G401.6 (cell line): ENCODE data around the gene MAX.

Experiments
- FAIRE-seq: peaks from 2 replicates; lab custom pipeline; 2012; peaks lifted over from hg19 to GRCh38; lab: Jason Lieb, UNC

MAX gene

GRCh38 chr14:65072256-65072655 lies 30.1 kb downstream of the MAX start:
- no peak for FAIRE-seq

DNA sequence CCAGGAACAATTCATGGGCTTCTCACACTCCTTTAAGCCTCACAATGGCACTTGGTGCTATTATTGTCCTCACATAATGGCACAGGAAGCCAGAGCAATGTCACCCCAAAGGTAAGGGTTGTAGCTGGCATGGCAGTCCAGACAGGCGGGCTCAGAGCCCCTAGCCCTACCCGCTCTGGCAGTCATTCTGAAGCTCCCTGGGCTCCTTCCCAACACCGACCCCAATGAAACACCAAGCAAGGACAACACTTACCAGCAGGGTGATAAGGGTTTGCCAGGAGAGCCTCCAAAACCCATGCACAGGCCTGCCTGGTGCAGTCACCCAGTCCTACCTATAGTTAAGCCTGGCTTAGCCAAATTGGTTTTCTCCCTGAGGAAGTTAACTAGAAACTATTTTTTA lies 30.8 kb downstream of the MAX start:
- FAIRE-seq = no peak

DNA sequence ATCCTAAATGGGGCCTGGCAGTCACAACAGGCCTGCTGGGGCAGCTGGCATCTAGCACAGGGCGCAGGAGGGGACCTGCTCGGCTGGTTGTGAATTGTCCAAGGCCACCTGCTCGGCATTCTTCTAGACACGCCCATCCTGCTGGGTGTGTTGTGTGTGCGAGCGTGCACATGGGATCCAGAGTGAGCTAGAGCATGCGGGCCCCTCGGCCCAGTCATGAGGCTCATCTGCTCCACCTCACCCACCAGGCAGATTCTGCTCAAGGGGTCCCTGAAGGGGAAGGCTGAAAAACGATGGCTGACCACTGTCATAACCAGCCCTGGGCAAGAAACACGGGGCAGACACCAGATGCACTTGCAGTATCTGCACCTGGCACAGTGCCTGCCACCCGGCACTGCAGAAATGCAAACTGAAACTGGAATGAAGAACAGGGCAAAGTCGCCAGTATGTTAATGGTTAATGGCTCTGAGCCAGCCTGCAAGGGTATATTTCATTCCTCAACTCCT lies 31.8 kb downstream of the MAX start:
- FAIRE-seq = no peak

- FAIRE-seq = no peak
These were observed 32.4 kb downstream of the MAX start for GRCh38 chr14:65069874-65070413.

DNA sequence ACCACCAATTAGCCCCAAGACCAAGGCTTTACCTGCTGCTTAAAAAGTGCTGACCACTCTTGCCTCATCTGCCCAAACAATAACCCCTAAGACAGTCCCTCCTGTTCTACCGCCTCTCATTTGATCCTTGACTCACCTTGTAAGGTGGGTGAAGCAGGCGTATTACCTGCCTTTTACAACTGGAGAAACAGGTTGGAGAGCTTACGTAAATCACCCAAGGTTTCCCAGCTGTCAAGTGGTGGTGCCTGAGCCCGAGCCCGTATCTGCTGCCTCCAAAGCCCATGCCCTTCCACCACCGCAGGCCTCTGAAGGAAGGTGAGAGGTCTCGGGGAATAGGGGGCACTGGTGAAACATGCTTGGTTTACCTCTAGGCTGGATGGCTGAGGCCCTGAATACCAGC lies 36.6 kb downstream of the MAX start:
- no peak for FAIRE-seq

- no peak for FAIRE-seq
These were observed 39.9 kb downstream of the MAX start for GRCh38 chr14:65062096-65063075.

DNA sequence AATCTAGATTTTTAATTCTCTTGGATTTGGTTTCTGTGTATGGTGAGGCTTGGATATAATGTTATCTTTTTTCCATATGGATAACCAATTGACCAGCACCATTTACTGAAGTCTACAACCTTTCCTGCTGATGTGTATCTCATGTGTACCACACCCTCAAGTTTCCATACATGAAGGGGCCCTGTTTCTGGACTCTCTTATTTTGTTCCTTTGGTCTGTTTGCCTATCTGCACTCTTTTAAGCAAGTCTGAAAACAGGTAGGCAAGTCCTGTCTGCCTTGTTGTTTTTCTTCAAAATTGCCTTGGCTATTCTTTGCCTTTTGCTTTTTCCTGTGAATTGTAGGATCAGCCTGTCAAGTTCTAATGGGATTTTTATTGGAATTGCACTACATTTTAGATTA lies 44.6 kb downstream of the MAX start:
- no peak for FAIRE-seq

- no peak for FAIRE-seq
These were observed 47.7 kb downstream of the MAX start for GRCh38 chr14:65054471-65055085.

DNA sequence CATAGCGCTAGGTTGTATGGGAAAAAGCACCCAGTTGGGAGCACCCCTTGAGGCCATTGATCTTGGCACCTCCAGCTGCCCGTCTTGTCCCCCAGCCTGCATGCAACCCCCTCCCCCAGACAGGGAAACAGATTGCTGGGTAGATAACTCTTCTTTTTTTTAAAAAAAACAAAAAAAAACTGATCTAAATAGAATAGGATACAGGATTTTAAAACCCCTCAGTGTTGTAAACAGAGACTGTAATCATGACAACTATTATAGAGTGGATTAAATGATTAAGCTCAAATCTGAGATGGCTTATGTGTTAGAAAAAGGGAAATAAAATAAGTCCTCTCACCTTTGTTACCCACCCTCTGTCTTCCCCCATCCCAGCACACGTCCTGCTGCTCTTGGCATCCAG lies 48.9 kb downstream of the MAX start:
- FAIRE-seq = no peak

- no peak for FAIRE-seq
These were observed 49.5 kb downstream of the MAX start for GRCh38 chr14:65052832-65053231.

- no peak for FAIRE-seq
These were observed 56.6 kb downstream of the MAX start for GRCh38 chr14:65045709-65046108.

GRCh38 chr14:65045006-65045405 lies 57.3 kb downstream of the MAX start:
- FAIRE-seq = no peak

DNA sequence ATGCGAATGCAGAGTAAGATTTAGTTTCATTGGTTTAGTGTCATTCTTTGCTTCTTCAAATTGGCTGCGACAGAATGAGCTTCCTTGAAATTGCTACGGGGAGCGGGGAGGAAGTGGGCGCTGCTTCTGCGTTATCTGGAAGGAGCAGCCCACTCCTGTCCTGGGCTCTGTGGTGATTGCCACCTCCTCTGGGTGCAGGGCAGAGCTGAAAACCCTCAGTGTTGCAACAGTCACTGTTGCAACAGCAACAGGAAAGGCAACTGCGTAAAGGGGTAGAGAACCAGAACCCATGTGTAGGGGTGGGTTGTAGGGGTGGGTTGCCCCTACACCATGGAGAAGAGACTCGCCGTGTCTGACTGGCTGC lies 57.7 kb downstream of the MAX start:
- FAIRE-seq = no peak

DNA sequence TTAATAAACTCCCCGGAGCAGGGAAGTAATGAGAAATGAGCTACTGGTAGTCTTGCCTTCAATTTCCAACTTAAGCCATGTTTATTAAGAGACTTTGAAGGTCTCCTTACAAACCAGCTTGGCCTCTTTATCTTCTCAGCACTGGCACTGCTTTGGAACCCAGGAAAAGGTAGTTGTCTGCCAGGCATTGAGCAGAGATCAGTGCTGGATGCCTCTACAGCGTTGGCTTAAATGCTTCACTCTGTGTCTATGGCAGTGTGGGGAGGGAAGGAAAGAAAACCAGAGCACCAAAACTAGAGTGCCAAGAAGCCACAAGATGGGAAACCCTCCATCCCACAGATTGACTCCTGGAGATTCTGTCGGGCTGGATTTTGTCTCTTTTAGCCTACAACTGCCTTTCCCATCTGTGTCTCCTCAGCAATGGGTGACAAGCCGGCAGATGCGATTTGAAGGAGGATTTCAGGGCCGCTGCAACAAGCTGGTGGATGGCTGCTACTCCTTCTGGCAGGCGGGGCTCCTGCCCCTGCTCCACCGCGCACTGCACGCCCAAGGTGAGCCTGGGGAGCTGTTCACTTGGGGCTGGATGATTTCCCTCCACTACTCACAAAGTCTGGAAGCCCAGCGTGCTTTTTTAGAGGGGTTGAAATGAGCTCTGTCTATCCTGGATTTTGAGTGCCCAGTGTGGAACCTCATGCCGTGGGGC lies 58.3 kb downstream of the MAX start:
- no peak for FAIRE-seq

DNA sequence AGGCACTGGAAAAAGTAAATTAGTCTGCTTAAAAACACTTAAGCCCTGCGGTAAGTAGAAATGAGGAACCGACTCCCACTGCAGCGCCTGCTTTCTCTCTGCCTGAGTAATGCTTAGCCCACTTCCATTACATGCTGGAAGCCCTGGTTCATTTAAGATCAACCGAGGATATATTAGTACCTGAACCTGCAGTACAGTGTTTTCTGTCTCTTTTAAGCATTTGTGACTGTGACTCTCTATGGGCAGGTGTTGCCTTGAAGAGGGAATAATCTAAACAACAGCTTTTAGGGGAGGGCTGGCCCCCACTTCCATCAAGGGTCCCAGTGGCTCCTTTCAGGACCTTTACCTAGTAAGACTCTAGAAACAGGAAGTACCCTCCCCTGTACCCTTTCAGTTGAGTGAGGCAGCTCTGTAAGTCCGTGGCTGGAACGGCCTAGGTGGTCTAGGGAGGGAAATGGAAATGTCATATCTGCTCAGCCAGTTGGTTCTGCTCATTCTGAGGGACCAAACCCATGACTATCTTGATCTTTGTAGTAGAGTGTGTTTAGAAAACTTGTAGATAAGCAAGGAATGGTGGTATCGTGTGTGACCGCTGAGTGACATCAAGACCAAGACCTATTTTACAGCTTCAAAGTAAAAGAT lies 59.5 kb downstream of the MAX start:
- no peak for FAIRE-seq

- no peak for FAIRE-seq
These were observed 60.0 kb downstream of the MAX start for GRCh38 chr14:65042296-65042695.

DNA sequence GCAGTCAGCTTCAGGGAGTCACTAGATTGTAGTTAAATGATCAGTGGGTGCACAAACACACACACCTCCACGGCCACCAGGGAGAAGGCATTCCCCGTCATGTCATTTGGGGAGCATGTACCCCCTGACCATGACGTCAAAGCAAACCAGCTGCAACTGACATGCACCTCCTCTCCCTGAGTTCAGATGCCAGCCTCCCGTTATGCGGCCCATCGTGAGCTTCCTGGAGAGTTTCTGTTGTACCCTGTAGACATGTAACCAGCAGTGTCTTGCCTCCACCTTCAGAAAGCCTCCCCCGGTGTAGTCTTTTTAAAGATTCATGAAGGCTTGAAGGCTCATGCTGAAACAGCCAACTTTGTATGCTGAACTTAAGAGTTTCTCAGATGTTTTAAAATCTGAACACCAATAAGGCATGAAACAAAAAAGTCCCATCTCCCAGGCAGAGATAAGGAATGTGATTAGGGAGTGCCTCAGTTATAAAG lies 60.8 kb downstream of the MAX start:
- FAIRE-seq = no peak

DNA sequence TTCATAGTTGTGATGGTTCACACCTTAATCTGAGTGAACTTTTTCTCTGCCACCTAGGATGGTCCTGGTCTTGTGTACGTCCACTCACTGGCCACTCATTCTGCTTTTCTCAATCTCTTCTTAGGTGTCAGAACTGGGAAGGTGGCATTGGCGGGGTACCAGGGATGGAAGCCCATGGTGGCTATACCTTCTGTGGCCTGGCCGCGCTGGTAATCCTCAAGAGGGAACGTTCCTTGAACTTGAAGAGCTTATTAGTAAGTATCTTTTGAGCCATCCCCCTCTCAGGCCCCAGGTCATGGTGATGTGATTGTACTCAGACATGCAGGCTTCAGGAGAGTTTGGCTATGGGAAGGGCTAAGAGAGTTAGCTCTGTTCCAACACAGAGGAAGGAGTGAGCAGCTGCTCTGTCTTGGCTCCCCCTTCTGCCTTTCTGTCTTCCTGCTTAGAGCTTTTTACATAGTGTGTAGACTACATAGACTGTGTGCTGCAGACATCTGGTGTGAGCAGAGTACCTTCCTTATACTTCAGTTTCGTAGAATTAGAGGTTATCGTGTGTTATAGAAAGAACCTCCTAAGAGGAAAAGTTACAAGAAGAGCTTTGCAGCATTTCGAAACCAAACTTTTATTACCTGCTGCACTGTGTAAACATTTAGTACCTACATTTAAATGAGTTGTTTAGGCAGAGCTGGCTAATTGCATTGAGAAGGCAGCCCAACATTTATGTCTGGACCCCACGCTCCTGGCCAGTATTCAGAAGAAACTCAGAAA lies 61.5 kb downstream of the MAX start:
- no peak for FAIRE-seq

- FAIRE-seq = no peak
These were observed 63.4 kb downstream of the MAX start for GRCh38 chr14:65038966-65039365.

- no peak for FAIRE-seq
These were observed 67.3 kb downstream of the MAX start for GRCh38 chr14:65035049-65035448.

DNA sequence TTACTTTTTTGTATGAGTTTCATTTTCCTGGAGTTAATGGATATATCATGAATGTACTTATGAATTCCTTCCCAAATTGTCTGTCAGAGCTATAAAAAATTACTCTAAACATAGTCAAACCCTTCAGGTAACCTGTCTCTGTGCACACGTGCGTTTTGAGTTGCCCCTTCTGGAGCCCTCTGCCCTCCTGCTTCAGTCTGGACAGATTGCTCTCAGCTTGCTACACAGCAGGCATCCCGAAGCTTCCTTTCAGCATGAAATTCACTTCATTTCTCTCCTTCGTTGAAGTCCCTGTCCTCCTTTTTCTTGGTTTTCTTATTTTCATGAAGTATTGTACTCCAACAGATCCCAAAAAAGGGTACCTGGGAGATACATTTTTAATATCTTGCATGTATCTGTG lies 68.3 kb downstream of the MAX start:
- FAIRE-seq = no peak
